Measurements from ENCODE around the gene CCDC197.

DNA sequence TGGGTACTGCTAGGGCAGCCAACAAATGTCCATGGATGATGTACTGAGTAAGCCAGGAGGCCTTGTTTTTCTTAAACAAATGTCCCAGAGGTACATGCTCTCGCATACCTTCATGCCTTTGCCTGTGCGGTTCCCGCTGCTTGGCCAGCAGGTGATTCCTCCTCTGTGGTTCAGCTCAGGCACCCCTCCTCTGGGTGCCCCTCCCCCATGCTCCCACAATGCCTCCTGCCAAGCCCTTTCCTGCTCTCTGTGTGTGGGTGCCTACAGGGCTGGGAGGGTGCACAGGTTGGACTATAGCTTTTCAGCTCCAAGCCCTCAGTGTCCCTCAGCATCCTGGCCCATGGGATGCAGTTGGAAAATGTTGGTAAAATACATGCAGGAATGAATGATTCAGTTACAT, 44.3 kb upstream of the CCDC197 start:
- TF ChIP-seq CTCF (conservative IDR thresholded peaks at IDR 0.05) = no peak
- no peak for TF ChIP-seq ZFX (IDR thresholded peaks at IDR 0.05)

Data from C4-2B (cell line).